ENCODE data around the gene TXNRD1.

DNA sequence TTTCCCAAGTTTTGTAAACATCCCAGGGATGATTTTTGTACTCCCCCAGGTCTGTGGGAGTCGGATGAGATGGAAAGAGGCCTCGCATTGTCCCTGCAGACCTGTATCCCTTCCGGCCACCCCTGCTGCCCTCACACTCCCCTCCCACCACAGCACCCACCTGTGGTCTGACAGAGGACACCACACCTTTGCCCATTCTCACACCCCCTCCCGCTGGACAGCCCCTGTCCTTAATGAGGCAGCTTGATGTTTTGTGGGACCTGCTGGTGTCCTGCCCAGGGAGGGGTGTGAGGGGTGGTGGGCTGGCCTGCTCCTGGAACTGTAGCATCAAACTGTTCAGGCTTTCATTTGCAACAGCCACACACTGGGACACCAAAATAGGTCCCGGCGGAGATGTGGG, 159.2 kb downstream of the TXNRD1 start:
- no peak for TF ChIP-seq POLR2A (IDR thresholded peaks at IDR 0.05)
- TF ChIP-seq, protein P1, sequence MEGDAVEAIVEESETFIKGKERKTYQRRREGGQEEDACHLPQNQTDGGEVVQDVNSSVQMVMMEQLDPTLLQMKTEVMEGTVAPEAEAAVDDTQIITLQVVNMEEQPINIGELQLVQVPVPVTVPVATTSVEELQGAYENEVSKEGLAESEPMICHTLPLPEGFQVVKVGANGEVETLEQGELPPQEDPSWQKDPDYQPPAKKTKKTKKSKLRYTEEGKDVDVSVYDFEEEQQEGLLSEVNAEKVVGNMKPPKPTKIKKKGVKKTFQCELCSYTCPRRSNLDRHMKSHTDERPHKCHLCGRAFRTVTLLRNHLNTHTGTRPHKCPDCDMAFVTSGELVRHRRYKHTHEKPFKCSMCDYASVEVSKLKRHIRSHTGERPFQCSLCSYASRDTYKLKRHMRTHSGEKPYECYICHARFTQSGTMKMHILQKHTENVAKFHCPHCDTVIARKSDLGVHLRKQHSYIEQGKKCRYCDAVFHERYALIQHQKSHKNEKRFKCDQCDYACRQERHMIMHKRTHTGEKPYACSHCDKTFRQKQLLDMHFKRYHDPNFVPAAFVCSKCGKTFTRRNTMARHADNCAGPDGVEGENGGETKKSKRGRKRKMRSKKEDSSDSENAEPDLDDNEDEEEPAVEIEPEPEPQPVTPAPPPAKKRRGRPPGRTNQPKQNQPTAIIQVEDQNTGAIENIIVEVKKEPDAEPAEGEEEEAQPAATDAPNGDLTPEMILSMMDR (IDR thresholded peaks at IDR 0.05), result no peak
